ENCODE results near the gene ACAD8. TPM values are rescaled to one million over a fixed set of nuclear protein-coding genes. Genes with fewer than 3 reads are reported as not detected.
"Not testable (repeated sequence)": the region's sequence is repeated elsewhere in the genome, so short reads cannot be mapped to it uniquely, and the experiment has no call there.

The ACAD8 gene
- total RNA-seq, 1 donor from 2014 or later = 29.7 TPM

DNA sequence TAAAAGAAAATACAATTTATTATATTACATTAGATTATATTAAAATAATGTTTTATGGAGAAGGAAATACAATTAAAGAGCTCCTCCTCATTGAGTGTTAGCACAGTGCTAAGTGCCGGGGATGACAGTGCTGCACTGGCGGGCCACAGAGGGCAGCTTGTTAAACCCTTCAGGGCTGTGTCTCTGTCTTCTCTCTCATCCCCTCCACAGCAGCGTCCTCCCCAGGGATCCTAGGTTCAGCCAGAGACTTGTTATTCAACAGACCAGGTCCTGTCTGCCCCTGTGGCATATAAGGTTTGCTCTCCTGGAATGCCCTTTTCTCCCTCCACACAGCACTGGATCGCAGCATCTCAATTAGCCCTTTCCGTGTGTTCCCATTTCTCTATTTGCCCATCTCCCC, 14.4 kb upstream of the ACAD8 start:
- DNase-seq (ENCODE audit: low read depth) = no peak

GRCh38 chr11:134240592-134240991, 12.8 kb upstream of the ACAD8 start:
- DNase-seq (ENCODE audit: low read depth) = no peak

GRCh38 chr11:134242376-134242775, 11.0 kb upstream of the ACAD8 start:
- DNase-seq (ENCODE audit: low read depth) = no peak

DNA sequence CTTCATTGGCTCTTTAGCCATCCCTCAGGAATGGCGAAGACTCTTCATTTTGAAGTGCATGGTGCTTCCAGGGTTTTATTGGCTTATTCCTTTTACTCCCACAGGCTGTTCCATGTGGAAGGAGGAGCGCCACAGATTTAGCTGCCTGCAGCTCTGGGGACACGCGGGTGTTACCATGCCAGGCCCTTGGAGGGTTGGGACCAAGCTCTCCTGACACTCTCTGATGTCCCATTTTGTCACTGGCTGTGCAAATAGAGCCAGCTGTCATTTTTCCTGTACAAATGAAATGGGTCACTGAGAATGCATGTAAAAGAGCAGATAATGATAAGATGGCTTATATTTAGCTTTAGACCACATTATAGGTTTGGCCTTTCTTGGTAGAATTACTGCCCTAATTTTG, 9.5 kb upstream of the ACAD8 start:
- no peak for DNase-seq (ENCODE audit: low read depth)

- DNase-seq (ENCODE audit: low read depth) = no peak
Measured at GRCh38 chr11:134244593-134244992, 8.8 kb upstream of the ACAD8 start.

DNA sequence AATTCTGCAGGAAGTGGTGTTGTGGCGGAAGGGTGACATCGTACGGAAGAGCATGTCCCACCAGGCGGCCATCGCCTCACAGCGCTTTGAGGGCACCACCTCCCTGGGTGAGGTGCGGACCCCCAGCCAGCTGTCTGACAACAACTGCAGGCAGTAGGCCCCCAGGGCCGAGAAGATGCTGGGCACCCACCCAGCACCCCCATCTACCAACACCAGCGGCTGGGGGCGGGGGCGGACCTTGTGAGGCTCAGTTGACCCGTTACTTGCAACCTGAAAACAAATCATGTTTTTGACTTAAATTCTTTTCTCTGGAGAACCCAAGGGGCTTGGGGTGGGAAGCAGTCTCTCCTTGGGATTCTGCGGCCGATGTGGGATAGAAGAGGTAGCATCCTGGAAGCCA, 7.9 kb upstream of the ACAD8 start:
- no peak for DNase-seq (ENCODE audit: low read depth)

DNA sequence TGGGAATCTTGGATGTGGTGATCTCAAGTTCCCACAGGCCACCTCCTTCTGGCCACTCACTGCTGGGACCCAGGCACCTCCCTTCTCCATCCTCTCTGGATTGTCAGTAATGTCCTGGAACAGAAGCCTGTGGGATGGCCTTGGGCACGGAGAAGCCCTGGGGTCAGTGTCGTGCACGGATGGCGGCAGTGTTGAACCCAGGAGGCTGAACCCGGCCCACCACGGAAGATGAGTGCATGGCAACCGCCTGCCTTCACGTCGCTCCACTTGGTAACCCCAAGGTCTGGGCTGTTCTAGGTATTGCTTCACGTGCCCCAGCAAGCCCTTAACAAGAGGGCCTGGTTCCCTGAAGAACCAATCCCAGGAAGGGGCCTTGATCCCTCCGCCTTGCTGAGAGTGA, 7.3 kb upstream of the ACAD8 start:
- DNase-seq (ENCODE audit: low read depth) = no peak

- DNase-seq (ENCODE audit: low read depth) = no peak
Measured at GRCh38 chr11:134246678-134247077, 6.7 kb upstream of the ACAD8 start.

GRCh38 chr11:134248910-134249480, 4.4 kb upstream of the ACAD8 start:
- no peak for DNase-seq (ENCODE audit: low read depth)

DNA sequence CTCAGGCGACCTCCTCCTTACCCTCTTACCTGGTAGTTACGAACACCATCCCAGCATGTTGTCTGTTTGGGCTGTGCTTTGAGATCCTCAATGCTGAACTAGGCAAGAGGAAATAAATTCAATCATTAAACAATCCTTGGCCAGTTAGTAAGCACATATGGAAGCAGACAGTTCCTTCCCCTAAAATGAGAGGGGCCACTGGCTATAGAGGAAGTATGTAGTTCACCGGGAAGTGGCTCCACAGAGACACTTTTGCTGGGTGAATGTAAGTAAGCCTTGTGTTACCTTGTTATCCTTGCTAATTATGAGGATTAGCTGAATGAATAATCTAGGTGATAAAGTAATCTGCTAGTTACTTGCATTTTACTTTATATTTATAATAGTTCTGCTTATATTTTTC, 3.1 kb upstream of the ACAD8 start:
- DNase-seq (ENCODE audit: low read depth) = no peak

- no peak for DNase-seq (ENCODE audit: low read depth)
Measured at GRCh38 chr11:134250675-134251074, 2.7 kb upstream of the ACAD8 start.

DNA sequence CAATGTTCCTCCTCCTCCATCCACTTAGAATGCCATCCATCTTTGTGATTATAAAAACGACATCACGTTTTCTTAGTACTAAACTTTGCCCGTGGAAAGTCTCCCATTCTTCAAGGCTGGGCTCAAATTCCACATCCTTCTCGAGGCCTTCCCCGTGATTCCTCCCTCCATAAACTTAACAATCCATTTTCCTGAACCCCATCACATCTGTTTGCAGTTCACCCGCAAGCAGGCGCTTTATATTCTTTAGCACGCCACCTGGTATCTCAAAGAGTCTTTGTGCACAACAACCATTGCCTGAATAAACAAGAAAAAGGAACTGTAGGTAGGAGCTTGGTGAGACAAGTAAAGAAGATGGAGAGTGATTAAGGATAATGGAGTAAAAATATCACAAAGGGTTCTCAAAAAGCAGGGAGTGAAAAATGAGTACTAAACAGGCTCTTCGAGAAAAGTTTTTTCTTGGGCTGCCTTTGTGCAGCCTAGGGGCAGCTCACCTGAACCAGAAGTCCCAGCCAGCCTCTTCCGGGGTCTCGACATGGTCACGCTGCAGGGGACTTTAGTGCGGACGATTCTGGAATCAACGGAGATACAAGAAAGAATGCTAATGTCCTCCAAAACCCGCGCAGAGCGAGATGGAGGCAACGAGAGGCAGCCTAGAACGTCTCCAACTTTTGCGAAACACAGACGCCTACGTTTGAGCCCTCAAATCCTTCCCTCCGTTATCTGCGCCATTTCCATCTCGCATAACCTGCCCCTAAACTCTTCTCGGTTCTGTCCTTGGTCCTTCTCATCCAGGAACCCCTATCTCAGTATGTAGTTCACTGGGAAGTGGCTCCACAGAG, 801 bp upstream of the ACAD8 start:
- no peak for DNase-seq (ENCODE audit: low read depth)

- DNase-seq (ENCODE audit: low read depth) = no peak
Measured at GRCh38 chr11:134254433-134255183, 1.2 kb downstream of the ACAD8 start.

DNA sequence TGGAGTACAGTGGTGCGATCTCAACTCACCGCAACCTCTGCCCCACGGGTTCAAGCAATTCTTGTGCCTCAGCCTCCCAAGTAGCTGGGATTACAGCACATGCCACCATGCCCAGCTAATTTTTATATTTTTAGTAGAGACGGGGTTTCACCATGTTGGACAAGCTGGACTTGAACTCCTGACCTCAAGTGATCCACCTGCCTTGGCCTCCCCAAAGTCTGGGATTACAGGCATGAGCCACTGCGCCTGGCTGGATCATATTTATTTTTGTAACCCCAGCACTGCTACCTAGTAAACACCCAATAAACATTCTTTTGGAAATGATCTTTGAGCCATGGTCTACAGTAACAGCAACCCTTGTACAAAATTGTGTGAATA, 1.8 kb downstream of the ACAD8 start:
- not testable (repeated sequence) for DNase-seq (ENCODE audit: low read depth)

DNA sequence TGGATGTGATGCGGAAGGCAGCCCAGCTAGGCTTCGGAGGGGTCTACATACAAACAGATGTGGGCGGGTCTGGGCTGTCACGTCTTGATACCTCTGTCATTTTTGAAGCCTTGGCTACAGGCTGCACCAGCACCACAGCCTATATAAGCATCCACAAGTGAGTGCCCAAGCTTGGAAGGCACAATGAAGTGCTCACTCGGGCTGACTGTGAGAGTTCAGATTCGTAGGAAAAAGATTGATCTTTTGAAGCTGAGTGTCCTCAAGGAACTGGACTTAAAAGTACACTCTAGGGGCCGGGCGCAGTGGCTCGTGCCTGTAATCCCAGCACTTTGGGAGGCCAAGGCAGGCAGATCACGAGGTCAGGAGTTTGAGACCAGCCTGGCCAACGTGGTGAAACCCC, 3.7 kb downstream of the ACAD8 start:
- no peak for DNase-seq (ENCODE audit: low read depth)

GRCh38 chr11:134258577-134258976, 5.2 kb downstream of the ACAD8 start:
- no peak for DNase-seq (ENCODE audit: low read depth)

DNA sequence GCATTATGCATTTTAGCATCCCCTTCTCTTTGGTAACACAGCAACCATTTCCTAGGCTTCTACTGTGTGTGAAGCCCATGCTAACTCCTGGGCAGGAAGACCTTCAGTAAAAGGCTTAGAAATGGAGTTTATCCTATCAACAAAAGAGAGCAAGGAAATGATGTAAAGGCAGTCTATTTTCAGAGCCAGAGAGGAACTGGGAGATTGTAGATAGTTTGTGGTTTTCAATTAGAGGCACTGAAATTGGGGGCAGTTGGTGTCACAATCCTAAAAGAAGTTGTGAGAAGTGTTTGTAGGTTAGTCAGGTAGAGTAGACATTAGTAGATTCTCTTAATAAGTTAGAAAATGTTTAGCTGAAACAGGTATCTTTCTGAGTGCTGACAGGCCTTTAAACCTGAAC, 7.1 kb downstream of the ACAD8 start:
- no peak for DNase-seq (ENCODE audit: low read depth)

- no peak for DNase-seq (ENCODE audit: low read depth)
Measured at GRCh38 chr11:134260983-134261382, 7.6 kb downstream of the ACAD8 start.

DNA sequence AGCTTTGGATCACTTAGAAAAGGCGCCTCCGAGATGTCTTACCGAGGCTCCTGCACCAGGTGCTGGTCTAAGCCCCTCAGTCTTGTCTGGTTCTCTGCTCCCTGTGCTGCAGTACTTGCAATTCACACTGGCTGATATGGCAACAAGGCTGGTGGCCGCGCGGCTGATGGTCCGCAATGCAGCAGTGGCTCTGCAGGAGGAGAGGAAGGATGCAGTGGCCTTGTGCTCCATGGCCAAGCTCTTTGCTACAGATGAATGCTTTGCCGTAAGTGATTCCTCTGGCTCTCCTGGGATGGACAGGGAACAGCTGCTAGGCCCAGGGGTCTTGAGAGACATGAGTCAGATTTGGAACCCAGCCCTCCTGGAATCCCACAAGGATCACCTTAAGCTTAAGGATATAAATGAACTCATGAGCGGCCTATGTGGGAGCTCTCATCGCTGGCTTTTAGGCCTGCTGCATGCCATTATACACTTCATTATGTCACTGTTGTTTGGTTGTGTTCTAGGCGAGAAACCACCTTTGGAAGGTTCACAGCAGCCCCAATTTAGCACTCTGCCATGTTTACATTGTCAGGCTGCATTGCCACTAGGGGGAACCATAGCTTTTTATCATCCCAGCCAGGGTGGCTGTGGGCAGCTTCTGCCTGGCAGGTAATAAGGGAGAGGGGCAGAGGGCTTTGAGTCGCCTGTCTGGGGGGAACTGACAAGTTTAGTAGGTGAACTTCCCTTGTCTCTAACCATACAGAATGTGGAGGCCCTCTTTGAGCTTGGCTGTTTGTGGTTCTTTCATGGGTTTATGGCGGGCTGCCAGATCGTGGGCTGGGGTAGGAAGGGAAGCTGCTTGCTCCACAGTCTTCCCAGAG, 8.5 kb downstream of the ACAD8 start:
- peak; percentile 96 for DNase-seq (ENCODE audit: low read depth)

DNA sequence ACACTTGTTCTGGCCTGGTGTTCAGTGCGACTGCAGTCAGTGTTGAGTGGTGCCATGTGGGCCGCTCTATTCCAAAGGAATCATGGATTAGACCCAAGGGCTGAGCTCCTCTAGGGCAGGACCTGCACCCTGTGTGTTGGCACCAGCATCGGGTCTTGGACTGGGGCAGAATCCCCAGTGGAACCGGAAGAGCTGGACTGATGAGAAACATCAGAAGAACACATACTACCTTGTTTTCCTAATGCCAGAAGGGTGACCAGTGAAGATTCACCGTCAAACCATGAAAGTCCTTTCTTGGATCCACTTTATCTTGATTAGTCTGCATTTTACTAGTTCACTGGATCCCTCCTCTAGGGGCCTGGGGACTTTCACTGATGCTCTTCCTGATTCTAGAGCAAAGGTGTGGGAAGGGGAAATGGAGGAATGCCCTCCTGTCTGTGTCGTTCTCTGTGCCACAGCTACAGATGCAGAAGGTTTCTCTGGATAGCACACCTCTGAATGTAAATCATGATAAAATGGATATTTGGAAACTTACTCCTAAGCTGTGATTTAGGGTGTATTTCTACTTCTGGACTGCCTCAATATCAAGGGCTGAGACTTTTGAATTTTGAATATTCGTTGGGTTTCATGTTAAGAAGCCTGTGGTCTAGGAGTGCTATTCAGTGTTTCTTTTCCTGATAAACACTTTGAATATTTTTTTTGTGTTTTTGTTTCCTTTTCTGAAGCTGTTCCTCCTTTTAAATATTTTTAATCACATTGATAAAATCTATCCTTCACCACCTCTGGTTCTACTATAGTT, 11.8 kb downstream of the ACAD8 start:
- DNase-seq (ENCODE audit: low read depth) = no peak

DNA sequence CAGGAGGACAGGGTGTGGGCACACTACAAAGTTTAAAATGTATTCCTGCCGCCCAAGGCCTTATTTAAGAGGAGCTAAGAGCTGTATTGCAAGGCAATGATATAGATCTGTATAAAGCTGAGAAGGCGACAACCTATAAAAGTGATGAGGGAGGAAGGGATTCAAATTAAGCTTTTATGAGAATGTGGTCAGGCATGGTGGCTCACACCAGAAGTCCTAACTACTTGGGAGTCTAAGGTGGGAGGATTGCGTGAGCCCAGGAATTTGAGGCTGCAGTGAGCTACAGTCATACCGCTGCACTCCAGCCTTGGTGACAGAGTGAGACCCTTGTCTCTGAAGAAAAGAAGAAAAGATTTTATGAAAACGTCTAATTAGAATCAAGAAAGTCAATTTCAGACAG, 13.1 kb downstream of the ACAD8 start:
- DNase-seq (ENCODE audit: low read depth) = no peak

Data from myocyte (in vitro differentiated cells).